Activated B cell treated with CpG ODN at 0.5 μM for 24 hours (primary cell): ENCODE measurements around the gene GRIK3. TPM values are rescaled to one million over a fixed set of nuclear protein-coding genes. Genes with fewer than 3 reads are reported as not detected.
"Not testable (repeated sequence)": the region's sequence is repeated elsewhere in the genome, so short reads cannot be mapped to it uniquely, and the experiment has no call there.

Source experiments
- ATAC-seq: fragments of 200-7000 bp; cut with Tn5 transposase; one replicate; pipeline ENCODE4 v1.10.0; 2021; ENCODE audit warnings: low read depth, mild to moderate bottlenecking, moderate library complexity
- CTCF ChIA-PET: fragments of 350-600 bp; sonication (Branson Sonifier 250); formaldehyde crosslinking; loops from one replicate; lab custom pipeline; 2021; ENCODE audit warnings: antibody characterized with exemption; lab: Charles Lee
- POLR2A ChIA-PET: fragments of 350-600 bp; sonication (Branson Sonifier 250); formaldehyde crosslinking; loops from one replicate; lab custom pipeline; 2021; ENCODE audit warnings: antibody characterized with exemption; lab: Charles Lee
- DNase-seq: peaks from one replicate; pipeline ENCODE4 v3.0.0; 2022
- H3K27ac Mint-ChIP-seq: one replicate; pipeline ENCODE4 v1.8.0; 2020; ENCODE audit warnings: mixed read lengths
- H3K27me3 Mint-ChIP-seq: one replicate; pipeline ENCODE4 v1.8.0; 2021; ENCODE audit warnings: mixed read lengths
- H3K36me3 Mint-ChIP-seq: one replicate; pipeline ENCODE4 v1.8.0; 2021; ENCODE audit warnings: low read depth, mixed read lengths
- H3K4me1 Mint-ChIP-seq: one replicate; pipeline ENCODE4 v1.8.0; 2021; ENCODE audit warnings: mixed read lengths
- H3K4me3 Mint-ChIP-seq: one replicate; pipeline ENCODE4 v1.8.0; 2020; ENCODE audit warnings: mild to moderate bottlenecking, mixed read lengths
- H3K9me3 Mint-ChIP-seq: one replicate; pipeline ENCODE4 v1.8.0; 2020; ENCODE audit warnings: mixed read lengths
- intact Hi-C: fragments of 100-400 bp; cut with micrococcal nuclease; formaldehyde crosslinking; loops from one replicate; pipeline ENCODE4 v1.15.1; 2024
- total RNA-seq: library from RNA; stranded (reverse); gene quantifications from 2 replicates; pipeline ENCODE4 v1.2.3, GENCODE V29; 2022
- TF ChIP-seq, protein P1 (sequence below): fragments of 200-600 bp; IDR thresholded peaks from one replicate; pipeline ENCODE4 v1.8.0; 2022; ENCODE audit warnings: antibody characterized with exemption, mild to moderate bottlenecking

GRIK3 gene
- total RNA-seq, 1 donor from 2014 or later = 0.35 TPM

DNA sequence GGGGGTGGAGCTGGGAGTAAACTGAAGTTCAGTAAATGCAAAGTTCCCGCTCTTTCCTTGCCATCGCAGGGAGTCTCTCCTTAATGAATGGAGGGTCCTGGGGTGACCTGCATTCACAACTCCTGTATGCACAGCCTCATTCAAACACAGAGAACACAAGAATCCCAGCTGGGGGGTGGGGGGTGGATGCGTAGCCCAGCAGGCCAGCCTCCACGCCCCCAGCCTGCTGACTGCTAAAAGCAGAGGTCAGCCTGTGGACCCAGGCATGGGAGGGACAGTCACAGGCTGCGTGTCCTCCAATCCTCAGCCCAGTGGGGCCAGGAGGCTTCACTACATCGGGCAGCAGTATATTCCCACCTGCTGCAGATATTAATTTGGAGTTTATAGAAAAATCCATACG is 263.1 kb downstream of the GRIK3 start:
- H3K9me3 Mint-ChIP-seq = no peaks in the 10 kb centered on the region
- H3K27ac Mint-ChIP-seq = no peak overlapping the region
- CTCF ChIA-PET = no interaction called here
- no peaks in the 10 kb centered on the region for H3K4me1 Mint-ChIP-seq
- ATAC-seq (no peak), DNase-seq (no peak)
- TF ChIP-seq, protein P1, sequence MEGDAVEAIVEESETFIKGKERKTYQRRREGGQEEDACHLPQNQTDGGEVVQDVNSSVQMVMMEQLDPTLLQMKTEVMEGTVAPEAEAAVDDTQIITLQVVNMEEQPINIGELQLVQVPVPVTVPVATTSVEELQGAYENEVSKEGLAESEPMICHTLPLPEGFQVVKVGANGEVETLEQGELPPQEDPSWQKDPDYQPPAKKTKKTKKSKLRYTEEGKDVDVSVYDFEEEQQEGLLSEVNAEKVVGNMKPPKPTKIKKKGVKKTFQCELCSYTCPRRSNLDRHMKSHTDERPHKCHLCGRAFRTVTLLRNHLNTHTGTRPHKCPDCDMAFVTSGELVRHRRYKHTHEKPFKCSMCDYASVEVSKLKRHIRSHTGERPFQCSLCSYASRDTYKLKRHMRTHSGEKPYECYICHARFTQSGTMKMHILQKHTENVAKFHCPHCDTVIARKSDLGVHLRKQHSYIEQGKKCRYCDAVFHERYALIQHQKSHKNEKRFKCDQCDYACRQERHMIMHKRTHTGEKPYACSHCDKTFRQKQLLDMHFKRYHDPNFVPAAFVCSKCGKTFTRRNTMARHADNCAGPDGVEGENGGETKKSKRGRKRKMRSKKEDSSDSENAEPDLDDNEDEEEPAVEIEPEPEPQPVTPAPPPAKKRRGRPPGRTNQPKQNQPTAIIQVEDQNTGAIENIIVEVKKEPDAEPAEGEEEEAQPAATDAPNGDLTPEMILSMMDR = no peak
- intact Hi-C loops = no loop called here
- H3K4me3 Mint-ChIP-seq = no peak overlapping the region
- POLR2A ChIA-PET = no interaction called here
- H3K27me3 Mint-ChIP-seq = peaks cover 38% of the 10 kb centered on the region
- no peaks in the 10 kb centered on the region for H3K36me3 Mint-ChIP-seq

DNA sequence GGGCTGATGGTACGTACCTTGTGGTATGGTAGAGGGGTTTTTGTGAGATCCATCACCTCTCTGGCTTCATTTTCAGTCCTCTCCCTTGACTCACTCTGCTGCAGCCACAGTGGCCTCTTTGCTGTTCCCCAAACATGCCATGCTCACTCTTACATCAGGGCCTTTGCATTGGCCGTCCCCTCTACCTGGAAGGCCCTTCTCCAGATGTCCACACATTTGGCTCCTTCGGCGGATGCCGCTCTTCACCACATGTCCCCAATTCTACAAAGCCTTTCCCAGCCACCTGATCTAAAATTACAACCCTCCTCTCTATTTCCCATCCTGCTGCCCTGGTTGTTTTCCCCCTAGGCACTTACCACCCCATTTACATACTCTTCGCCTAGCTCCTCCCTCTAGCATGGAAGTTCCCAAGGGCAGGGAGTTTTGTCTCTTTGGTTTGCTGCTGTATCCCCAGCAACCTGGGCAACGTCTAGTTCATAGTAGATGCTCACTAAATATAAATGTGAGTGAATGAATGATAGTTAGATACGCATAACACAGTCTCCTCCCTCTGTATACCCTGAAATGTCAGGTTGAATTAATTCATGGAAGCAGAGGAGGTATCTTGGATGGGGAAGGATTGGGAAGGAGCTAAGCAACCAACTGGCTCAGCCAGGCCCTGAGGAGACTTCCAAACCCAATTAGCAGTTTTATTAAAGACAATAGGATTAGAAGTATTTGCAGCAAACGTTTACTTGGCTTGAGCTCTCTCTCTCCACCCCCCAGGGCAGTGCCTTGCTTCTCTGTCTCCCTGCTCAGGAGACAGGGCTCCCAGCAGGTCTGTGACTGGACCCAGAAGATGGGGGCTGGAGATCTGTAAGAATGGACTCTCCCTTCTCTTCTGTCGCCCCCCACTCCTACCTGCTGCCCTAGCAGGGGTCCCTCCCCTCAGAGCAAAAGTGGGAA is 264.2 kb downstream of the GRIK3 start:
- DNase-seq = no peak
- ChIA-PET CTCF (no interaction called here), POLR2A (no interaction called here)
- Mint-ChIP-seq H3K4me1 (no peaks in the 10 kb centered on the region), H3K27ac (no peak overlapping the region), H3K9me3 (no peaks in the 10 kb centered on the region), H3K36me3 (no peaks in the 10 kb centered on the region), H3K4me3 (no peak overlapping the region), H3K27me3 (peaks cover 32% of the 10 kb centered on the region)
- no peak for ATAC-seq
- TF ChIP-seq, protein P1 = no peak
- intact Hi-C loops = no loop called here

DNA sequence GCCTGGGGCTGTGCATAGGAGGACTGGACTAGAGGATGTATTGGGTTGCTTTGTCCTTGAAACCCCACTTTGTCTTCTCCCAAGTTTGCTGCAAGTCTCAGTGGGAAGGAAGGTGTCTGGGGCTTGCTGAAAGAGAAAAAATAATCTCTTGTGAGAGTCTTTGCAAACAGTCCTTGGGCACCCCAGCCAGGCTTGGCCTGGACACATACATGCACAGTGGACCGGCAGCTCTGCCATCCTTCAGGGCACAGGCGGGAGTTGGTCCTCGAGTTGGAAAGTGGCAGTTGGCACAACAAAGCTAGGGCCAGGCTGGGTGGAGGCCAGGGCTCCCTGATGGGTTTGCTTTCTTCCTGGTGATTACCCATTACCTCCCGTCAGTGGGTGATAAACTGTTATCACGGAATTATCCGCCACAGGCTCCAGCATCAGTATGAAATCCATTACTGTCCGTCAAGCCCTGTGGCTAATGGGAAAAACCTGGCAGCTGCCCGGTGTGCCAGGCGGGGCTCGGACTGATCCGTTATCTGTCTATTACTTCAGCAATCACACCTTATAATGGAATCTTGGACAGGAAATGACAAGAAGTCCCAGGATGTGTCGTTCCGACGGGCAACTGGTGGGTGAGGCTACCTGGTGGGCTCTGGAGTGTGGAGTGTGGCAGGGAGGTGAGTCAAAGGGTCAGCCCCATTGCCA is 265.7 kb downstream of the GRIK3 start:
- Mint-ChIP-seq H3K36me3 (no peaks in the 10 kb centered on the region), H3K4me3 (no peak overlapping the region), H3K27me3 (peaks cover 30% of the 10 kb centered on the region), H3K9me3 (no peaks in the 10 kb centered on the region), H3K4me1 (no peaks in the 10 kb centered on the region), H3K27ac (no peak overlapping the region)
- intact Hi-C loops = no loop called here
- ChIA-PET POLR2A (no interaction called here), CTCF (no interaction called here)
- DNase-seq (no peak), ATAC-seq (no peak)
- TF ChIP-seq, protein P1 = no peak

DNA sequence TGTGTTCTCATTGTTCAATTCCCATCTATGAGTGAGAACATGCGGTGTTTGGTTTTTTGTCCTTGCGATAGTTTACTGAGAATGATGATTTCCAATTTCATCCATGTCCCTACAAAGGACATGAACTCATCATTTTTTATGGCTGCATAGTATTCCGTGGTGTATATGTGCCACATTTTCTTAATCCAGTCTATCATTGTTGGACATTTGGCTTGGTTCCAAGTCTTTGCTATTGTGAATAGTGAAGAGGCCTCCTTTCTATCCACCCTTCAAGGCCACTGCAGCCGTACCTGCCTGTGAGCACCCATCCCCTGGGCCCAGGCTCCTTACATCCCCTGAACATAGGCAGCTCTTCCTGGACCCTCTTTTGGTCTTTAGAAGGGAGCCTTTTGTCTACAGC is 266.9 kb downstream of the GRIK3 start:
- ATAC-seq, H3K4me3 Mint-ChIP-seq, H3K4me1 Mint-ChIP-seq, DNase-seq, H3K36me3 Mint-ChIP-seq, POLR2A ChIA-PET, H3K9me3 Mint-ChIP-seq, CTCF ChIA-PET, intact Hi-C loops, H3K27ac Mint-ChIP-seq: not testable (repeated sequence)
- H3K27me3 Mint-ChIP-seq = peaks cover 24% of the 10 kb centered on the region

DNA sequence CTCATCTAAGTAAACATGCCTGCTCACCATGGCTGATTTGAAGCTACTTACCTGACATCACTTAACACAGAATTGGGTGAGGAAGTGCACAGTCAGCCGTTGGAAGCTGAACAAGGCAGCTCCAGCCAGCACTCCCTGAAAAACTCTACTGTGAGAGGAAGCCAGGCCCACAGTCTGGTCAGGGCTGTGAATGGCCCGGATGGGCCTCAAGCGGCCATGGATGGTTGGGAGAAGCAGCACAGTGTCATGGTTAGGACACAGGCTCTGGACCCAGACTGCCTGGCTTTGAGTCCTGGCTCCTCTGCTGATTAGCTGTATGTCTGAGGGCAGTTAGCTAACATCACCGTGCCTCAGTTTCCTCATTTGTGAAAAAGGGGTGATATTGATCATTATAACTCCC is 267.8 kb downstream of the GRIK3 start:
- DNase-seq (no peak), ATAC-seq (no peak)
- TF ChIP-seq, protein P1 = no peak
- Mint-ChIP-seq H3K4me3 (no peak overlapping the region), H3K4me1 (no peaks in the 10 kb centered on the region), H3K9me3 (no peaks in the 10 kb centered on the region), H3K27me3 (peaks cover 20% of the 10 kb centered on the region), H3K27ac (no peak overlapping the region), H3K36me3 (no peaks in the 10 kb centered on the region)
- intact Hi-C loops = no loop called here
- ChIA-PET POLR2A (no interaction called here), CTCF (no interaction called here)
